DND-41 (cell line): ENCODE data around the gene OSBP2.

Experiments
- EZH2 ChIP-seq: IDR thresholded peaks from 3 replicates; pipeline ENCODE4 v1.6.1; 2012; ENCODE audit warnings: borderline replicate concordance, low read depth, mild to moderate bottlenecking, moderate library complexity, low read length, inconsistent platforms; ENCODE audit not compliant: severe bottlenecking
- TF ChIP-seq, protein P1 (sequence below): IDR thresholded peaks from 2 replicates; pipeline ENCODE4 v1.5.1; 2012; ENCODE audit warnings: borderline replicate concordance, low read length, moderate library complexity, mild to moderate bottlenecking; ENCODE audit not compliant: poor library complexity, severe bottlenecking; ENCODE audit errors: extremely low read depth

DNA sequence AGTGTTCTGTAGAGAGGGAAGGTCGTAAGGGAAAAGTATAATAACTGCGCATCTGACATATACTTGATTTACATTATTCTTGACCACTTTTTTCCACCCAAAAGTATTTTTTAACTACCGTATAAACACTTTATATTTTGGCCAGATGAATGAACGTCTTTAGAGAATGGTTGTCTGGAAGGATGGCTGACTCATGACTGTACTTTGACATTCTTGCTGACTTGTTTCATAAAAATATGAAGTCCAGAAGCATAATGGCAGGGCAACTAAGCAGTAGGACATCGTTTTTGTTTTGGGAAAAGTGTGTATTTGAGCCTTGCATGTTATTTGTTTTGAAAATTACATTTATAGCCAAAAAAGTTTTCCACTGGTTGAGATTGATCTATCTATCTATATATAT is 110.0 kb downstream of the OSBP2 start:
- TF ChIP-seq, protein P1, sequence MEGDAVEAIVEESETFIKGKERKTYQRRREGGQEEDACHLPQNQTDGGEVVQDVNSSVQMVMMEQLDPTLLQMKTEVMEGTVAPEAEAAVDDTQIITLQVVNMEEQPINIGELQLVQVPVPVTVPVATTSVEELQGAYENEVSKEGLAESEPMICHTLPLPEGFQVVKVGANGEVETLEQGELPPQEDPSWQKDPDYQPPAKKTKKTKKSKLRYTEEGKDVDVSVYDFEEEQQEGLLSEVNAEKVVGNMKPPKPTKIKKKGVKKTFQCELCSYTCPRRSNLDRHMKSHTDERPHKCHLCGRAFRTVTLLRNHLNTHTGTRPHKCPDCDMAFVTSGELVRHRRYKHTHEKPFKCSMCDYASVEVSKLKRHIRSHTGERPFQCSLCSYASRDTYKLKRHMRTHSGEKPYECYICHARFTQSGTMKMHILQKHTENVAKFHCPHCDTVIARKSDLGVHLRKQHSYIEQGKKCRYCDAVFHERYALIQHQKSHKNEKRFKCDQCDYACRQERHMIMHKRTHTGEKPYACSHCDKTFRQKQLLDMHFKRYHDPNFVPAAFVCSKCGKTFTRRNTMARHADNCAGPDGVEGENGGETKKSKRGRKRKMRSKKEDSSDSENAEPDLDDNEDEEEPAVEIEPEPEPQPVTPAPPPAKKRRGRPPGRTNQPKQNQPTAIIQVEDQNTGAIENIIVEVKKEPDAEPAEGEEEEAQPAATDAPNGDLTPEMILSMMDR = no peak
- TF ChIP-seq EZH2 = no peak
